Effector memory CD4-positive, alpha-beta T cell (primary cell): ENCODE results near the gene CBX8.

ENCODE experiments used
- DNase-seq, 3 donors: peaks; one replicate each; pipeline ENCODE4 v3.0.0-alpha.2; 2020
- H3K27ac ChIP-seq: 2 replicates; pipeline ENCODE4 v1.7.0; 2013; ENCODE audit warnings: mild to moderate bottlenecking, low read length, moderate library complexity; ENCODE audit not compliant: insufficient read depth, poor library complexity, severe bottlenecking
- H3K27me3 ChIP-seq: replicated peaks from 2 replicates; pipeline ENCODE4 v1.7.0; 2013; ENCODE audit warnings: mild to moderate bottlenecking, low read length; ENCODE audit not compliant: insufficient read depth, control insufficient read depth, poor library complexity, severe bottlenecking
- H3K36me3 ChIP-seq: 2 replicates; pipeline ENCODE4 v1.7.0; 2013; ENCODE audit warnings: mild to moderate bottlenecking, low read length, moderate library complexity; ENCODE audit not compliant: control insufficient read depth, insufficient read depth
- H3K4me1 ChIP-seq: 2 replicates; pipeline ENCODE4 v1.7.0; 2013; ENCODE audit warnings: low read length, mild to moderate bottlenecking; ENCODE audit not compliant: control insufficient read depth, insufficient read depth, poor library complexity, severe bottlenecking
- H3K4me3 ChIP-seq: 2 replicates; pipeline ENCODE4 v1.7.0; 2013; ENCODE audit warnings: low read length, low read depth, mild to moderate bottlenecking; ENCODE audit not compliant: insufficient read depth, poor library complexity, severe bottlenecking
- H3K9me3 ChIP-seq: 2 replicates; pipeline ENCODE4 v1.7.0; 2013; ENCODE audit warnings: mild to moderate bottlenecking, low read length, moderate library complexity; ENCODE audit not compliant: control insufficient read depth

The CBX8 gene

GRCh38 chr17:79790805-79791734 lies 5.8 kb downstream of the CBX8 start:
- Histone ChIP-seq H3K4me3 (no peak overlapping the region), H3K4me1 (peaks cover 27% of the 10 kb centered on the region), H3K36me3 (no peaks in the 10 kb centered on the region), H3K27ac (no peak overlapping the region), H3K27me3 (peaks cover 53% of the 10 kb centered on the region), H3K9me3 (no peaks in the 10 kb centered on the region)
- no peak for DNase-seq

GRCh38 chr17:79789943-79790804 lies 6.7 kb downstream of the CBX8 start:
- Histone ChIP-seq H3K4me3 (no peak overlapping the region), H3K27ac (no peak overlapping the region), H3K36me3 (no peaks in the 10 kb centered on the region), H3K27me3 (peaks cover 54% of the 10 kb centered on the region), H3K4me1 (peaks cover 23% of the 10 kb centered on the region), H3K9me3 (no peaks in the 10 kb centered on the region)
- no peak for DNase-seq

- peaks cover 54% of the 10 kb centered on the region for H3K27me3 ChIP-seq
- H3K9me3 ChIP-seq: no peaks in the 10 kb centered on the region
- no peak for DNase-seq
- no peak overlapping the region for H3K27ac ChIP-seq
- no peak overlapping the region for H3K4me3 ChIP-seq
- H3K36me3 ChIP-seq: no peaks in the 10 kb centered on the region
- peaks cover 23% of the 10 kb centered on the region for H3K4me1 ChIP-seq
These were observed 7.6 kb downstream of the CBX8 start for GRCh38 chr17:79788989-79789942.

- H3K4me3 ChIP-seq: no peak overlapping the region
- DNase-seq: no peak
- H3K27me3 ChIP-seq: peaks cover 54% of the 10 kb centered on the region
- H3K27ac ChIP-seq: no peak overlapping the region
- H3K36me3 ChIP-seq: no peaks in the 10 kb centered on the region
- H3K9me3 ChIP-seq: no peaks in the 10 kb centered on the region
- H3K4me1 ChIP-seq: peaks cover 23% of the 10 kb centered on the region
These were observed 8.4 kb downstream of the CBX8 start for GRCh38 chr17:79788455-79788854.

GRCh38 chr17:79786930-79787643 lies 9.8 kb downstream of the CBX8 start:
- Histone ChIP-seq H3K27ac (no peak overlapping the region), H3K4me1 (peaks cover 23% of the 10 kb centered on the region), H3K9me3 (no peaks in the 10 kb centered on the region), H3K36me3 (no peaks in the 10 kb centered on the region), H3K4me3 (no peak overlapping the region), H3K27me3 (peaks cover 44% of the 10 kb centered on the region)
- DNase-seq: no peak

GRCh38 chr17:79785900-79786810 lies 10.7 kb downstream of the CBX8 start:
- H3K4me3 ChIP-seq: no peak overlapping the region

GRCh38 chr17:79785017-79785899 lies 11.6 kb downstream of the CBX8 start:
- H3K4me3 ChIP-seq: no peak overlapping the region
- peaks cover 26% of the 10 kb centered on the region for H3K27me3 ChIP-seq
- H3K4me1 ChIP-seq: peaks cover 9% of the 10 kb centered on the region
- no peaks in the 10 kb centered on the region for H3K9me3 ChIP-seq
- no peak for DNase-seq
- no peak overlapping the region for H3K27ac ChIP-seq
- no peaks in the 10 kb centered on the region for H3K36me3 ChIP-seq

More at GRCh38 chr17:79785900-79786810, 10.7 kb downstream of the CBX8 start:
- Histone ChIP-seq H3K36me3 (no peaks in the 10 kb centered on the region), H3K27ac (no peak overlapping the region), H3K27me3 (peaks cover 35% of the 10 kb centered on the region), H3K4me1 (peaks cover 18% of the 10 kb centered on the region), H3K9me3 (no peaks in the 10 kb centered on the region)
- DNase-seq: no peak
